MM.1S (cell line): ENCODE results near the gene IQCK.
A peak's percentile ranks its signal among the peaks of the same experiment; 100 is the strongest.
"Not testable (repeated sequence)": the region's sequence is repeated elsewhere in the genome, so short reads cannot be mapped to it uniquely, and the experiment has no call there.

Source experiments
- DNase-seq: peaks from one replicate; pipeline ENCODE4 v3.0.0-alpha.2; 2015
- H2AFZ ChIP-seq: fragments of 300-600 bp; sonication (generic); 2 replicates; pipeline ENCODE4 v1.6.0; 2016; ENCODE audit warnings: antibody characterized with exemption, low read length
- H3F3A ChIP-seq: fragments of 300-600 bp; sonication (generic); 2 replicates; pipeline ENCODE4 v1.6.1; 2016; ENCODE audit warnings: mild to moderate bottlenecking, antibody characterized with exemption, low read length, moderate library complexity, mixed read lengths; ENCODE audit not compliant: insufficient read depth
- H3K27ac ChIP-seq: fragments of 300-600 bp; sonication (generic); 2 replicates; pipeline ENCODE4 v1.5.1; 2016; ENCODE audit warnings: mild to moderate bottlenecking, low read length
- H3K27me3 ChIP-seq: fragments of 300-600 bp; sonication (generic); replicated peaks from 2 replicates; pipeline ENCODE4 v1.6.0; 2016; ENCODE audit warnings: low read length; ENCODE audit not compliant: insufficient read depth
- H3K36me3 ChIP-seq: fragments of 300-600 bp; sonication (generic); replicated peaks from 2 replicates; pipeline ENCODE4 v1.6.1; 2016; ENCODE audit warnings: mild to moderate bottlenecking, low read length, mixed read lengths; ENCODE audit not compliant: insufficient read depth
- H3K4me1 ChIP-seq: fragments of 300-600 bp; sonication (generic); 2 replicates; pipeline ENCODE4 v1.6.1; 2016; ENCODE audit warnings: low read length, mixed read lengths
- H3K4me2 ChIP-seq: fragments of 300-600 bp; sonication (generic); 2 replicates; pipeline ENCODE4 v1.6.0; 2016; ENCODE audit warnings: low read depth, low read length
- H3K4me3 ChIP-seq: fragments of 300-600 bp; sonication (generic); 2 replicates; pipeline ENCODE4 v1.5.1; 2016; ENCODE audit warnings: low read length, mixed read lengths
- H3K79me2 ChIP-seq: fragments of 300-600 bp; sonication (generic); 2 replicates; pipeline ENCODE4 v1.6.1; 2016; ENCODE audit warnings: mixed run types, low read length, mixed read lengths
- H3K9ac ChIP-seq: fragments of 300-600 bp; sonication (generic); 2 replicates; pipeline ENCODE4 v1.6.1; 2016; ENCODE audit warnings: low read length, mixed read lengths
- H3K9me2 ChIP-seq: fragments of 300-600 bp; sonication (generic); replicated peaks from 2 replicates; pipeline ENCODE4 v1.6.1; 2016; ENCODE audit warnings: mild to moderate bottlenecking, low read length, mixed read lengths; ENCODE audit not compliant: insufficient read depth
- H3K9me3 ChIP-seq: fragments of 300-600 bp; sonication (generic); replicated peaks from 2 replicates; pipeline ENCODE4 v1.6.1; 2016; ENCODE audit warnings: mild to moderate bottlenecking, low read length, mixed read lengths; ENCODE audit not compliant: insufficient read depth
- H4K20me1 ChIP-seq: fragments of 300-600 bp; sonication (generic); 2 replicates; pipeline ENCODE4 v1.6.1; 2016; ENCODE audit warnings: mild to moderate bottlenecking, low read length, moderate library complexity, mixed read lengths; ENCODE audit not compliant: insufficient read depth
- EZH2 ChIP-seq: fragments of 300-600 bp; sonication (generic); optimal IDR thresholded peaks from 2 replicates; pipeline ENCODE3; 2017; ENCODE audit warnings: low read depth, mild to moderate bottlenecking, antibody characterized with exemption, low read length, mixed read lengths
- EZH2phosphoT487 ChIP-seq: fragments of 300-600 bp; sonication (generic); IDR thresholded peaks from 2 replicates; pipeline ENCODE4 v1.6.1; 2018; ENCODE audit warnings: antibody characterized with exemption, low read length
- TF ChIP-seq, protein P1 (sequence below): fragments of 300-600 bp; sonication (generic); IDR thresholded peaks from 2 replicates; pipeline ENCODE4 v1.5.1; 2016; ENCODE audit warnings: antibody characterized with exemption, low read length, mixed read lengths

The IQCK gene

DNA sequence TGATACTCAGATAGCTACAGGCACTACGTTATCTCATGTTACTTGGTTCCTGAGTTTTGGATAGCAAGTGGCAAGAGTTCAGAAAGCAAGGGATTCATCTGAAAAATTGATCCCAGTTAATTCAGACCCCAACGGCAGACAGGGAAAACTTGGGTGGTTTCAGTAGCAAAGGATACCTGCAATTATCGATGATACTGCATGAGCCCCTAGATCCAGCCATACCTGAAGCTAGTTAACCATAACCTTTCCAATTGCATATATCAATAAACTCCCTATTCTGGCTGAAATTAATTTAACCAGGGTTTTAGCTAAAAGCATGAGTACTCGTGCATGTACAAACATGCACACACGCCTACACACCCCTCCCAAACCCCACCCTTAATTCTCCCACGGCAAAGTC lies 4.4 kb upstream of the IQCK start:
- no peaks in the 10 kb centered on the region for H3F3A ChIP-seq
- H3K4me3 ChIP-seq, result no peak overlapping the region
- no peak overlapping the region for H3K4me2 ChIP-seq
- H3K79me2 ChIP-seq, result peaks cover 41% of the 10 kb centered on the region
- TF ChIP-seq, protein P1, sequence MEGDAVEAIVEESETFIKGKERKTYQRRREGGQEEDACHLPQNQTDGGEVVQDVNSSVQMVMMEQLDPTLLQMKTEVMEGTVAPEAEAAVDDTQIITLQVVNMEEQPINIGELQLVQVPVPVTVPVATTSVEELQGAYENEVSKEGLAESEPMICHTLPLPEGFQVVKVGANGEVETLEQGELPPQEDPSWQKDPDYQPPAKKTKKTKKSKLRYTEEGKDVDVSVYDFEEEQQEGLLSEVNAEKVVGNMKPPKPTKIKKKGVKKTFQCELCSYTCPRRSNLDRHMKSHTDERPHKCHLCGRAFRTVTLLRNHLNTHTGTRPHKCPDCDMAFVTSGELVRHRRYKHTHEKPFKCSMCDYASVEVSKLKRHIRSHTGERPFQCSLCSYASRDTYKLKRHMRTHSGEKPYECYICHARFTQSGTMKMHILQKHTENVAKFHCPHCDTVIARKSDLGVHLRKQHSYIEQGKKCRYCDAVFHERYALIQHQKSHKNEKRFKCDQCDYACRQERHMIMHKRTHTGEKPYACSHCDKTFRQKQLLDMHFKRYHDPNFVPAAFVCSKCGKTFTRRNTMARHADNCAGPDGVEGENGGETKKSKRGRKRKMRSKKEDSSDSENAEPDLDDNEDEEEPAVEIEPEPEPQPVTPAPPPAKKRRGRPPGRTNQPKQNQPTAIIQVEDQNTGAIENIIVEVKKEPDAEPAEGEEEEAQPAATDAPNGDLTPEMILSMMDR, result no peak
- TF ChIP-seq EZH2phosphoT487, result no peak
- no peak for TF ChIP-seq EZH2
- no peaks in the 10 kb centered on the region for H3K9me3 ChIP-seq
- H3K27me3 ChIP-seq, result no peaks in the 10 kb centered on the region
- no peak for DNase-seq
- no peak overlapping the region for H3K9ac ChIP-seq
- no peaks in the 10 kb centered on the region for H4K20me1 ChIP-seq
- no peak overlapping the region for H2AFZ ChIP-seq
- peaks cover 6% of the 10 kb centered on the region; the same call in 1 of the 2 replicates for H3K36me3 ChIP-seq
- no peaks in the 10 kb centered on the region for H3K9me2 ChIP-seq
- H3K4me1 ChIP-seq, result no peaks in the 10 kb centered on the region
- no peak overlapping the region for H3K27ac ChIP-seq

DNA sequence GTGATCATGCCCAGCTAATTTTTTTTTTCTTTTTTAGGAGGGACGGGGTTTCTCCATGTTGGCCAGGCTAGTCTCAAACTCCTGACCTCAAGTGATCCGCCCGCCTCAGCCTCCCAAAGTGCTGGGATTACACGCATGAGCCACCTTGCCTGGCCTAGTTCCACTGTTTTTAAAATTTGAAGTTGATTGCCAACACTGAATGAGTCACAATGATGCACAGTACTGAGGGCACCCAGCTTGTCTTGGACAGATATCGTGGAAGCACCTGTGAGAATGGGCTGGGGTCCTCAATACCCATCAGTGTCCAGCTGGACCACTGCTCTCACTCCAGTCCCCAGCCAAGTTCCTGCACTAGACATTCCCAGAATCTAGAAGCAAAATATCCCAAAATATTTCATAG lies 2.5 kb upstream of the IQCK start:
- H3K9ac ChIP-seq, result no peak overlapping the region
- H3K9me2 ChIP-seq, result no peaks in the 10 kb centered on the region
- peaks cover 6% of the 10 kb centered on the region; the same call in 1 of the 2 replicates for H3K36me3 ChIP-seq
- no peak overlapping the region for H3K4me2 ChIP-seq
- no peak for DNase-seq
- no peak overlapping the region for H3K4me3 ChIP-seq
- H3K9me3 ChIP-seq, result no peaks in the 10 kb centered on the region
- no peaks in the 10 kb centered on the region for H4K20me1 ChIP-seq
- no peaks in the 10 kb centered on the region for H3K27me3 ChIP-seq
- H3F3A ChIP-seq, result no peaks in the 10 kb centered on the region
- no peak overlapping the region for H2AFZ ChIP-seq
- no peak overlapping the region for H3K27ac ChIP-seq
- TF ChIP-seq EZH2phosphoT487 (no peak), EZH2 (no peak)
- TF ChIP-seq, protein P1, result no peak
- peaks cover 41% of the 10 kb centered on the region for H3K79me2 ChIP-seq
- H3K4me1 ChIP-seq, result no peaks in the 10 kb centered on the region

DNA sequence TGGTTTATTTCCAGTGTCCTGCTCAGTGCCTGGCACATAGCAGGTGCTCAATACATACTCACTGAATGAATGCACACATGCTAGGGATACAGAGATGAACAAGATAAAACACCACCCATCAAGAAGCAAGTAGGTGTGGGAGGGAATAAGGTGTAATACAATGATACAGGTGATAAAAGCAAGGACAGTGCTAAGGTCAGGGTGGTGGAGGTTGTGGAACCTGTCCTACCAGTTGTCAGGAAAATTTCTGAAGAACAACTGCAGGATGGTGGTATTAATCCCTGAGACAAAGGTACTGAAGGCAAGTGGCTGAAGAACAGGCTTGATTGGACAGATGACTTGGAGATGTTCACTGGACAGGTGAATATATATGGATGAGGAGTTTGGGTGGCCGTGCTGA lies 1.9 kb upstream of the IQCK start:
- Histone ChIP-seq H3K9ac (no peak overlapping the region), H3K4me2 (peak overlapping the region; percentile 56; the same call in 1 of the 2 replicates), H3K27ac (no peak overlapping the region), H3K4me1 (no peaks in the 10 kb centered on the region), H2AFZ (no peak overlapping the region), H3K9me2 (no peaks in the 10 kb centered on the region), H3K36me3 (peaks cover 6% of the 10 kb centered on the region; the same call in 1 of the 2 replicates), H3K9me3 (no peaks in the 10 kb centered on the region), H3K27me3 (no peaks in the 10 kb centered on the region), H3K4me3 (no peak overlapping the region), H4K20me1 (no peaks in the 10 kb centered on the region), H3F3A (no peaks in the 10 kb centered on the region), H3K79me2 (peaks cover 41% of the 10 kb centered on the region)
- DNase-seq, result no peak
- TF ChIP-seq EZH2, result no peak
- TF ChIP-seq, protein P1, result no peak
- no peak for TF ChIP-seq EZH2phosphoT487

DNA sequence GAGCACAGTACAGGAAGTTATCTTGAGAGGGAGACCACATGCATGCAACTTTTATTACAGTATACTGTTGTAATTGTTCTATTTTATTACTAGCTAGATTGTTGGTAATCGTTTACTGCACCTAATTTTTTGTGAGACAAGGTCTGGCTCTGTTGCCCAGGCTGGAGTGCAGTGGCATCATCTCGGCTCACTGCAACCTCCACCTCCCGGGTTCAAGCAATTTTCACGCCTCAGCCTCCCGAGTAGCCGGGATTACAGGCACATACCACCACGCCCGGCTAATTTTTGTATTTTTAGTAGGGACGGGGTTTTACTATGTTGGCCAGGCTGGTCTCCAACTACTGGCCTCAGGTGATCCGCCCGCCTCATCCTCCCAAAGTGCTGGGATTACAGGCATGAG lies 1.3 kb upstream of the IQCK start:
- H3K36me3 ChIP-seq, H3K27me3 ChIP-seq, DNase-seq, H3K9ac ChIP-seq, H3K4me1 ChIP-seq, H3K9me2 ChIP-seq, H3F3A ChIP-seq, H4K20me1 ChIP-seq, H2AFZ ChIP-seq, H3K9me3 ChIP-seq, H3K27ac ChIP-seq: not testable (repeated sequence)
- peak overlapping the region; percentile 56; the same call in 1 of the 2 replicates for H3K4me2 ChIP-seq
- H3K79me2 ChIP-seq, result peaks cover 41% of the 10 kb centered on the region
- peak overlapping the region; percentile 83 for H3K4me3 ChIP-seq
